Ishikawa (cell line): ENCODE data around the gene RFC5.

Experiments used
- CEBPB ChIP-seq: IDR thresholded peaks from 2 replicates; pipeline ENCODE4 v1.6.1; 2012
- CREB1 ChIP-seq: IDR thresholded peaks from 2 replicates; pipeline ENCODE4 v1.6.1; 2012; ENCODE audit warnings: low read depth
- EP300 ChIP-seq: IDR thresholded peaks from 2 replicates; pipeline ENCODE4 v1.6.1; 2012; ENCODE audit warnings: borderline replicate concordance
- FOXM1 ChIP-seq: IDR thresholded peaks from 2 replicates; pipeline ENCODE4 v1.6.1; 2012; ENCODE audit warnings: low read depth, borderline replicate concordance
- NFIC ChIP-seq: IDR thresholded peaks from 2 replicates; pipeline ENCODE4 v1.6.1; 2012
- RAD21 ChIP-seq: IDR thresholded peaks from 2 replicates; pipeline ENCODE4 v1.6.1; 2012; ENCODE audit warnings: low read depth
- TAF1 ChIP-seq: IDR thresholded peaks from 2 replicates; pipeline ENCODE4 v1.6.1; 2012; ENCODE audit warnings: low read depth, mild to moderate bottlenecking
- TCF12 ChIP-seq: IDR thresholded peaks from 2 replicates; pipeline ENCODE4 v1.6.1; 2012; ENCODE audit warnings: low read depth
- TEAD4 ChIP-seq: IDR thresholded peaks from 2 replicates; pipeline ENCODE4 v1.6.1; 2012
- YY1 ChIP-seq: IDR thresholded peaks from 2 replicates; pipeline ENCODE4 v1.6.1; 2012; ENCODE audit warnings: low read depth
- ZBTB7A ChIP-seq: IDR thresholded peaks from 2 replicates; pipeline ENCODE4 v1.6.1; 2012; ENCODE audit warnings: low read depth
- TF ChIP-seq, protein P1 (sequence below): IDR thresholded peaks from 2 replicates; pipeline ENCODE4 v1.6.1; 2012
- TF ChIP-seq, protein P2 (sequence below): IDR thresholded peaks from 2 replicates; pipeline ENCODE4 v1.6.1; 2012
- TF ChIP-seq, protein P3 (sequence below): IDR thresholded peaks from 2 replicates; pipeline ENCODE4 v1.6.1; 2012; ENCODE audit warnings: low read depth, mild to moderate bottlenecking

RFC5 gene

DNA sequence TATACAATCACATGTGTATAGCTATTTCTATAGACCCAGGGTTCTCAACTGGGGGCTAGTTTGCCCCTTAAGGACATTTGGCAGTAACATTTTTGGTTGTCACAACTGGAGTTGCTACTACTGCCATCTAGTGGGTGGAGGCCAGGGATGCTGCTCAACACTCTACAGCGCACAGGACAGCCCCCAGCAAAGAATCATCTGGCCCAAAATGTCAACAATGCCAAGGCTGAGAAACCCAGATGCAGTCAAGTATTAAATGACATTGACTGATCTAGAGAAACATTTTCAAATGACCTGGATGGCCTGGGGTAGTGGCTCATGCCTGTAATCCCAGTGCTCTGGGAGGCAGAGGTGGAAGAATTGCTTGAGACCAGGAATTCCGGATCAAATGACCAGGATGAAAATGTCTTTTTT lies 38.6 kb downstream of the RFC5 start:
- TF ChIP-seq RAD21, result peak; percentile 31; the same call in 1 of the 2 replicates
- TF ChIP-seq CREB1, result no peak
- no peak for TF ChIP-seq CEBPB

DNA sequence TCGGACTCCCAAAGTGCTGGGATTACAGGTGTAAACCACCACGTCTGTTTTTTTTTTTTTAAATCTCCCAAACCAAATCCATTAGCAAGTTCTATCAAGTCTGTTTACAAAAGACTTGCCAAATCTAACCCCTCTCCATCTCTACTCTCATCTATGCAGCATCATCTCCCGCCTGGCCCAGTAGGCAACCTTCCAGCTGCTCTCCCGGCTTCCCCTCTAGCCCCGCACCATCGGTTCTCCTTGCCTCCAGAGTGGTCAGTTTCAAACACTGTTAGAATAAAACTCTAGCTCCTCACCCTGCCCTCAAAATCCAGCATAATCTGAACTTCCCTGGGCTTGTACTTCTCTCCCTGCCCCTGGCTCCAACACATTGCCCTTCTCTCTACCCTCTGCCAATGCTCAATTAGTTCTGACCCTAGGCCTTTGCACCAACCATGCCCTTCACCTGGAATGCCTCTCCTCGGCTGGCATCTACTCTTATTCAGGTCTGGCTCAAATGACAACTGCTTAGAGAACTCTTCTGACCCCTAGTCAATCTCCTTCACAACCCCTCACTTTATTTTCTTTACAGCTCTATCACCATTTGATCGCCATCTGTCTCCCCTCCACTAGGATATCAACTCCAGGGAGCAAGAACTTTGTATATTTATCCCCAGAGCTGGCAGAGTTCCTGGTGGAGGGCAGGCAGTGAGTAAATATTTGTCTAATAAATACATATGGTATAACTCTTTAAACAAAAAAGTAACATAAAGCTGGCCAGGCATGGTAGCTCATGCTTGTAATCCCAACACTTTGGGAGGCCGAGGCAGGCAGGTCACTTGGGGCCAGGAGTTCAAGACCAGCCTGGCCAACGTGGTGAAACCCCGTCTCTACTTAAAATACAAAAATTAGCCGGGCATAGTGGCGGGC lies 39.6 kb downstream of the RFC5 start:
- no peak for TF ChIP-seq TEAD4
- TF ChIP-seq, protein P1, sequence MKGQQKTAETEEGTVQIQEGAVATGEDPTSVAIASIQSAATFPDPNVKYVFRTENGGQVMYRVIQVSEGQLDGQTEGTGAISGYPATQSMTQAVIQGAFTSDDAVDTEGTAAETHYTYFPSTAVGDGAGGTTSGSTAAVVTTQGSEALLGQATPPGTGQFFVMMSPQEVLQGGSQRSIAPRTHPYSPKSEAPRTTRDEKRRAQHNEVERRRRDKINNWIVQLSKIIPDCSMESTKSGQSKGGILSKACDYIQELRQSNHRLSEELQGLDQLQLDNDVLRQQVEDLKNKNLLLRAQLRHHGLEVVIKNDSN, result no peak
- no peak for TF ChIP-seq CEBPB
- TF ChIP-seq FOXM1, result no peak
- TF ChIP-seq TCF12, result no peak
- TF ChIP-seq CREB1, result no peak
- TF ChIP-seq, protein P2, sequence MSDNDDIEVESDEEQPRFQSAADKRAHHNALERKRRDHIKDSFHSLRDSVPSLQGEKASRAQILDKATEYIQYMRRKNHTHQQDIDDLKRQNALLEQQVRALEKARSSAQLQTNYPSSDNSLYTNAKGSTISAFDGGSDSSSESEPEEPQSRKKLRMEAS, result no peak
- TF ChIP-seq YY1, result no peak
- TF ChIP-seq EP300, result no peak
- TF ChIP-seq TAF1, result no peak
- no peak for TF ChIP-seq ZBTB7A
- no peak for TF ChIP-seq NFIC

DNA sequence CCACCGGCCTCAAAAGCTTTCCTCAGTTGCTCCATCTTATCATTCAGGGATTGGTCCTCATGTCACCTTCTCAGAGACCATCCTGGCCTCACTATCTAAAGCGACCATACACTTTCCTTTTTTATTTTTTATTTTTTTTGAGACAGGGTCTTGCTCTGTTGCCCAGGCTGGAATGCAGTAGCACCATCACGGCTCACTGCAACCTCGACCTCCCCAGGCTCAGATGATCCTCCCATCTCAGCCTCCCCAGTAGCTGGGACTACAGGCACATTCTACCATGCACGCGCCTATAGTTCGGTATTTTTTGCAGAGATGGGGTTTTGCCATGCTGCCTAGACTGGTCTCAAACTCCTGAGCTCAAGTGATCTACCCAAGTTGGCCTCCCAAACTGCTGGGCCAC lies 41.7 kb downstream of the RFC5 start:
- no peak for TF ChIP-seq TCF12
- no peak for TF ChIP-seq YY1
- TF ChIP-seq EP300, result no peak
- no peak for TF ChIP-seq FOXM1
- TF ChIP-seq, protein P1, result no peak
- TF ChIP-seq, protein P3, sequence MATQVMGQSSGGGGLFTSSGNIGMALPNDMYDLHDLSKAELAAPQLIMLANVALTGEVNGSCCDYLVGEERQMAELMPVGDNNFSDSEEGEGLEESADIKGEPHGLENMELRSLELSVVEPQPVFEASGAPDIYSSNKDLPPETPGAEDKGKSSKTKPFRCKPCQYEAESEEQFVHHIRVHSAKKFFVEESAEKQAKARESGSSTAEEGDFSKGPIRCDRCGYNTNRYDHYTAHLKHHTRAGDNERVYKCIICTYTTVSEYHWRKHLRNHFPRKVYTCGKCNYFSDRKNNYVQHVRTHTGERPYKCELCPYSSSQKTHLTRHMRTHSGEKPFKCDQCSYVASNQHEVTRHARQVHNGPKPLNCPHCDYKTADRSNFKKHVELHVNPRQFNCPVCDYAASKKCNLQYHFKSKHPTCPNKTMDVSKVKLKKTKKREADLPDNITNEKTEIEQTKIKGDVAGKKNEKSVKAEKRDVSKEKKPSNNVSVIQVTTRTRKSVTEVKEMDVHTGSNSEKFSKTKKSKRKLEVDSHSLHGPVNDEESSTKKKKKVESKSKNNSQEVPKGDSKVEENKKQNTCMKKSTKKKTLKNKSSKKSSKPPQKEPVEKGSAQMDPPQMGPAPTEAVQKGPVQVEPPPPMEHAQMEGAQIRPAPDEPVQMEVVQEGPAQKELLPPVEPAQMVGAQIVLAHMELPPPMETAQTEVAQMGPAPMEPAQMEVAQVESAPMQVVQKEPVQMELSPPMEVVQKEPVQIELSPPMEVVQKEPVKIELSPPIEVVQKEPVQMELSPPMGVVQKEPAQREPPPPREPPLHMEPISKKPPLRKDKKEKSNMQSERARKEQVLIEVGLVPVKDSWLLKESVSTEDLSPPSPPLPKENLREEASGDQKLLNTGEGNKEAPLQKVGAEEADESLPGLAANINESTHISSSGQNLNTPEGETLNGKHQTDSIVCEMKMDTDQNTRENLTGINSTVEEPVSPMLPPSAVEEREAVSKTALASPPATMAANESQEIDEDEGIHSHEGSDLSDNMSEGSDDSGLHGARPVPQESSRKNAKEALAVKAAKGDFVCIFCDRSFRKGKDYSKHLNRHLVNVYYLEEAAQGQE, result no peak
- no peak for TF ChIP-seq CEBPB
- TF ChIP-seq RAD21, result no peak

DNA sequence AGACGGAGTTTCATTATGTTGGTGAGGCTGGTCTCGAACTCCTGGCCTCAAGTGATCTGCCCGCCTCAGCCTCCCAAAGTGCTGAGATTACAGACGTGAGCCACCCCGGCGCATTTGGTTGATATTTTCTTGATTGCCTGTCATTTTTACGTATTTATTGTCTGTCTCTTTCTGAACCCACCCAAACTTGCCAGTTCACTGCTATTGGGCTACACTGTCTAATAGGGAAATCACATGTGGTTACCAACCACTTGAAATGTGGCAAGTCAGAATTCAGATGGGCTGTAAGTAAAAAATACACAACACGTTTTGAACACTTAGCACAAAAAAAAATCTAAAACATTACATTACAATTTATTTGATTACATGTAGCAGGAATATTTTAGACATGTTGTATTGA lies 42.4 kb downstream of the RFC5 start:
- TF ChIP-seq, protein P1, result no peak

DNA sequence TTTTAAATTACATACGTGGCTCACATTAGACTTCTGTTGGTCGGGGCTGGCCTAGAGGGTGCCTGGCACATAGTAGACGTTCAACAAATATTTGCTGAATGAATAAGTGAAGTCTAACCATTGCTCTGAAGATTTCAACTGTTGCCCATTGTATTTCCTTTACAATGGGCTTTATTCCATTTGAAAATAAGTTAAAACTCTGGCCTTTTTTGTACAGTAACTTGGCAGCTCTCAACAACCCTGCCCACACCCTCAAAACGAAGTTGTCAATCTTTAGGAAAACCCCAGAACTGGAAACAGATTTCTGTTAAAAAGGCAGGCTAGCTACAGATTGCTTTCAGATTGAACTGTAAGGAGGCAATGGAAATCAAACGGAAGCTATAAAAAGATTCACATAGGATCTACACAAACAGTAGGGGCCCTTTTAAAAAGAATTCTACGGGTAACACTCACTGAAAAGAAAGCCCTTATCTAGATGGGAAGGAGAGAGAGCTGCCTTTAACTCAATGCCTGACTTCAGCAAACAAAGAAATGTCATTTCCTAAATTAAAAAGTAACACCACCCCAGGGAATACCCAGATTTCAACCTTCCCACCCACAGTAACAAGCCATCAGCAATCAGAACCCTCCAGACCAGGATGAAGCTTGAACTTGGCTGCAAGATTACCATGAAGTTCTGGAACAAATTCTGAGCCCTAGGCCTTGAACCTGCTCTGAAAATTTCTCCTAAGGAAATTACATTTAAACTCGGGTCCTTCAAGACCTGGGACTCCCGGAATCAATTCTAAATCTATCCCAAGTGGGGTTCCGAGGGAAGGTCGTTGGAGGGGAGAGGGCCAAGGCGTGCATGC lies 43.1 kb downstream of the RFC5 start:
- TF ChIP-seq, protein P1, result no peak
- TF ChIP-seq, protein P2, result no peak
- no peak for TF ChIP-seq YY1
- no peak for TF ChIP-seq TEAD4
- no peak for TF ChIP-seq TAF1
- no peak for TF ChIP-seq CREB1
- no peak for TF ChIP-seq NFIC
- TF ChIP-seq TCF12, result no peak
- no peak for TF ChIP-seq ZBTB7A
- TF ChIP-seq FOXM1, result no peak
- TF ChIP-seq CEBPB, result no peak

DNA sequence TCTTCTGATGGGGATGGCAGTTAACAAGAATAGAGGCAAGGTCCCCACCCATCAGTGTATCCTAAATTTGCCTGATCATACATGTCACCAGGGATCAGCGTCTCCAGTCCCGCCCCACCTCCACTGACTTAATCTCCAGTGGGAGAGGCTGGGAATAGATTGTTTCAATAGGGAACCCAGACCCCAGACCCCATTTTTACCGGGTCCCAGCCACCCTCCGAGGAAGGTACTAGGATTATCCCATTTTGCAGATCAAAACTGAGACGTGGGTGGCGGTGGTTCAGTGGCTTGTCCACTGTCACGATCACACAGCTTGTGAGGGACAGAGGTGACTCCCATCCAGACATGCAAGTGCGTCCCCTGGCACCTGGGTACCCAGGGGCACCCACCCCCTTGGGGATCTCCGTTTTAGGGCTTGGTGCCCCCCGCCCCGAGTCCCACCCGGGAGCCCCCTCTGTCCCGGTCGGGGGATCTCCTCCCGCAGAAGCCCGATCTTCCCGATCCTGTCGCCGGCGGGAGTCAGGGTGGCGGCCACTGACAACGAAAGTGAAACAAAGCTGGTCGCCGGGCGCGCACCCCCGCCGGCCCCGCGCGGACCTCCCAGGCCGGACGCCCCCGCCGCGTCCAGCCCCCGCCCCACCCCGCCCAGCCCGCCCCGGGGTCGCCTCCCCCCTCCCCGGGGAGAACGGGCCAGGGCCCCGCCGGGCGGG lies 44.0 kb downstream of the RFC5 start:
- TF ChIP-seq NFIC (no peak), EP300 (no peak), YY1 (no peak), CREB1 (no peak), TAF1 (no peak), TCF12 (no peak), ZBTB7A (no peak; the same call in 1 of the 2 replicates), CEBPB (no peak), FOXM1 (no peak)
- TF ChIP-seq, protein P3, result no peak
- TF ChIP-seq, protein P2, result no peak
